GM12878 (cell line): ENCODE measurements around the gene CSTF2T. TPM values are rescaled to one million over a fixed set of nuclear protein-coding genes. Genes with fewer than 3 reads are reported as not detected.

ENCODE experiments used
- ATAC-seq: fragments of 200-7000 bp; cut with Tn5 transposase; 3 replicates; pipeline ENCODE4 v1.9.1; 2020; ENCODE audit warnings: mild to moderate bottlenecking, moderate library complexity
- BruUV-seq: library from RNA; stranded (reverse); fragments of 400-500 nt; replicated peaks from 2 replicates; lab custom pipeline; 2021; lab: Mats Ljungman, UMichigan
- CTCF ChIA-PET: fragments of 300-600 bp; sonication (Branson Sonifier 250); formaldehyde crosslinking; extraction: SDS; loops from one replicate; lab custom pipeline; 2021; ENCODE audit warnings: inconsistent platforms; lab: Yijun Ruan, JAX
- POLR2A ChIA-PET: fragments of 350-600 bp; formaldehyde crosslinking; extraction: SDS; loops from one replicate; lab custom pipeline; 2021; ENCODE audit warnings: inconsistent platforms; lab: Charles Lee
- RAD21 ChIA-PET: fragments of 300-600 bp; sonication (Branson Sonifier 250); formaldehyde crosslinking; loops from one replicate; lab custom pipeline; 2023; ENCODE audit warnings: antibody characterized with exemption; ENCODE audit not compliant: unreplicated experiment; lab: Charles Lee
- SMC1A ChIA-PET: fragments of 300-600 bp; sonication (Branson Sonifier 250); formaldehyde crosslinking; loops from one replicate; lab custom pipeline; 2023; ENCODE audit not compliant: unreplicated experiment, uncharacterized antibody; lab: Charles Lee
- DNase-seq: peaks from one replicate; pipeline ENCODE4 v3.0.0-alpha.2; 2011; ENCODE audit warnings: low read depth, low spot score
- FAIRE-seq: peaks from 3 replicates; lab custom pipeline; 2011; peaks lifted over from hg19 to GRCh38; lab: Jason Lieb, UNC
- H2AFZ ChIP-seq: 2 replicates; pipeline ENCODE4 v1.6.0; 2011; ENCODE audit warnings: low read depth, low read length, control low read depth; ENCODE audit not compliant: control insufficient read depth
- H3K27ac ChIP-seq: 2 replicates; pipeline ENCODE4 v1.5.1; 2011; ENCODE audit warnings: control low read depth; ENCODE audit not compliant: control insufficient read depth, insufficient read depth
- H3K27me3 ChIP-seq, 2 experiments: replicated peaks in 1 of 2; 2 replicates each; pipeline versions ENCODE4 v1.6.0 to v1.6.1; 2011; ENCODE audit warnings: low read length in 1 of 2; ENCODE audit not compliant: control insufficient read depth in 2 of 2, insufficient read depth in 2 of 2
- H3K36me3 ChIP-seq, 2 experiments: 2 replicates each; pipeline ENCODE4 v1.5.1; 2011; ENCODE audit warnings: low read length in 1 of 2; ENCODE audit not compliant: control insufficient read depth in 2 of 2, insufficient read depth in 2 of 2
- H3K4me1 ChIP-seq: 2 replicates; pipeline ENCODE4 v1.6.1; 2011; ENCODE audit warnings: mild to moderate bottlenecking, low read length, moderate library complexity, mixed read lengths; ENCODE audit not compliant: control insufficient read depth, insufficient read depth
- H3K4me2 ChIP-seq: 2 replicates; pipeline ENCODE4 v1.6.0; 2011; ENCODE audit warnings: control low read depth; ENCODE audit not compliant: control insufficient read depth, insufficient read depth
- H3K4me3 ChIP-seq: fragments of 200-600 bp; sonication (generic); 2 replicates; pipeline ENCODE4 v1.5.1; 2016
- H3K79me2 ChIP-seq: 2 replicates; pipeline ENCODE4 v1.6.0; 2011; ENCODE audit warnings: low read length; ENCODE audit not compliant: control insufficient read depth, insufficient read depth
- H3K9ac ChIP-seq: 2 replicates; pipeline ENCODE4 v1.8.0; 2011; ENCODE audit warnings: low read length, control low read depth, mixed read lengths; ENCODE audit not compliant: control insufficient read depth, insufficient read depth
- H3K9me3 ChIP-seq: replicated peaks from 3 replicates; pipeline ENCODE4 v1.5.1; 2011; ENCODE audit warnings: mild to moderate bottlenecking, low read length; ENCODE audit not compliant: control insufficient read depth, insufficient read depth
- H4K20me1 ChIP-seq: 2 replicates; pipeline ENCODE4 v1.6.0; 2011; ENCODE audit not compliant: control insufficient read depth, insufficient read depth
- EGR1 ChIP-seq, 2 experiments: IDR thresholded peaks; 1 replicate in 1 of 2; 2 replicates in 1 of 2; pipeline ENCODE4 v1.6.1; 2011 to 2012; ENCODE audit warnings: low read depth in 2 of 2, low read length in 2 of 2, borderline replicate concordance in 1 of 2, mild to moderate bottlenecking in 1 of 2, moderate library complexity in 1 of 2
- JUND ChIP-seq: IDR thresholded peaks from 2 replicates; pipeline ENCODE4 v1.6.1; 2012; ENCODE audit warnings: low read depth, mild to moderate bottlenecking, low read length, improper control_type of control experiment, moderate library complexity
- MYB ChIP-seq: fragments of 150-350 bp; IDR thresholded peaks from 2 replicates; pipeline ENCODE4 v1.6.1; 2014; ENCODE audit warnings: mild to moderate bottlenecking, low read depth, low read length, borderline replicate concordance
- NKRF ChIP-seq: fragments of 450-650 bp; conservative IDR thresholded peaks from 2 replicates; pipeline ENCODE4 v1.6.1; 2017; ENCODE audit warnings: mild to moderate bottlenecking, moderate library complexity
- RAD51 ChIP-seq: fragments of 450-650 bp; IDR thresholded peaks from 2 replicates; pipeline ENCODE4 v1.6.1; 2016; ENCODE audit warnings: moderate library complexity, mild to moderate bottlenecking, inconsistent platforms
- RB1 ChIP-seq: fragments of 450-650 bp; formaldehyde crosslinking; IDR thresholded peaks from 2 replicates; pipeline ENCODE4 v1.6.1; 2017; ENCODE audit warnings: mild to moderate bottlenecking, borderline replicate concordance
- SIX5 ChIP-seq: IDR thresholded peaks from 2 replicates; pipeline ENCODE4 v1.6.1; 2011; ENCODE audit warnings: mild to moderate bottlenecking, low read depth, low read length, moderate library complexity; ENCODE audit not compliant: severe bottlenecking
- SKIL ChIP-seq: fragments of 450-650 bp; IDR thresholded peaks from 2 replicates; pipeline ENCODE4 v1.6.1; 2017; ENCODE audit warnings: mild to moderate bottlenecking, low read depth, inconsistent platforms; ENCODE audit not compliant: poor library complexity, severe bottlenecking
- TCF12 ChIP-seq: IDR thresholded peaks from 2 replicates; pipeline ENCODE4 v1.6.1; 2011; ENCODE audit warnings: low read depth, mild to moderate bottlenecking, low read length
- TCF3 ChIP-seq: IDR thresholded peaks from 2 replicates; pipeline ENCODE4 v1.6.1; 2012; ENCODE audit warnings: low read depth, mild to moderate bottlenecking, low read length, borderline replicate concordance; ENCODE audit not compliant: insufficient read depth
- ZBTB4 ChIP-seq: fragments of 450-650 bp; formaldehyde crosslinking; IDR thresholded peaks from 2 replicates; pipeline ENCODE4 v1.4.0; 2022; ENCODE audit warnings: mild to moderate bottlenecking, moderate library complexity
- ZZZ3 ChIP-seq: IDR thresholded peaks from 2 replicates; pipeline ENCODE4 v1.6.1; 2011; ENCODE audit warnings: low read depth; ENCODE audit not compliant: control insufficient read depth, insufficient read length
- WGBS: methylation state at CpG from one replicate; pipeline ENCODE4 v1.1.6; 2016; ENCODE audit warnings: low lambda C conversion rate; ENCODE audit not compliant: insufficient replicate concordance, insufficient coverage; ENCODE audit errors: missing lambda C conversion rate; 5-methylcytosine and 5-hydroxymethylcytosine counted together
- in situ Hi-C: fragments of 300-500 bp; cut with MboI; formaldehyde crosslinking; loops from 9 replicates; pipeline ENCODE4 v1.14.3; 2018; ENCODE audit warnings: mixed read lengths
- intact Hi-C: fragments of 100-400 bp; cut with micrococcal nuclease; formaldehyde crosslinking; loops from one replicate; pipeline ENCODE4 v1.14.2; 2022; ENCODE audit not compliant: unreplicated experiment
- polyA plus RNA-seq, 11 experiments: library from polyadenylated mRNA; depleted of rRNA in 4 of 11; unstranded in 6 of 11; stranded (reverse) in 5 of 11; fragments of >200 nt; fragmentation: Nextera tagmentation in 4 of 11; fragmentation: Illumina TruSeq in 1 of 11; extraction: Ambion mirVana in 4 of 11; extraction: Trizol in 1 of 11; gene quantifications; 1 replicate in 1 of 11; 2 replicates in 10 of 11; pipeline versions ENCODE4 v1.2.1 to v1.2.3, GENCODE V29; 2011 to 2016; ENCODE audit warnings: inconsistent platforms in 2 of 11, missing spikeins in 2 of 11, low read depth in 1 of 11
- total RNA-seq, 4 experiments: library from RNA; depleted of rRNA in 3 of 4; stranded (reverse); fragments of >200 nt in 3 of 4; fragmentation: Illumina TruSeq in 1 of 4; extraction: Trizol in 1 of 4; gene quantifications; 2 replicates each; pipeline versions ENCODE4 v1.2.1 to v1.2.3, GENCODE V29; 2013 to 2021

The CSTF2T gene
- total and polyA plus RNA-seq, 10 of the 15 experiments (the other 5 are each of a cell fraction or from before 2014, with no cell fraction given): 6.8 to 23.8 (median 14.3) TPM

- TF ChIP-seq NKRF (no peak), RB1 (no peak), SIX5 (no peak), MYB (no peak), SKIL (no peak), ZZZ3 (no peak), TCF12 (no peak), TCF3 (no peak)
- TF ChIP-seq, all 136 proteins: peak for 0
These were observed 17.6 kb upstream of the CSTF2T start (continued) for GRCh38 chr10:51716981-51717380.

GRCh38 chr10:51711519-51711891 lies 12.1 kb upstream of the CSTF2T start:
- no peaks in the 10 kb centered on the region for H3K4me1 ChIP-seq
- no peak overlapping the region for H3K9ac ChIP-seq
- no peak for DNase-seq
- ChIA-PET SMC1A (interaction anchor here (1.5 kb wide), 1 partner anchor 17 kb away, joined by 4 read pairs; no protein-coding TSS in a partner anchor), CTCF (no interaction called here), POLR2A (no interaction called here), RAD21 (no interaction called here)
- H3K4me3 ChIP-seq: no peak overlapping the region
- no peak for FAIRE-seq
- intact Hi-C loops: no loop called here
- H3K27ac ChIP-seq: no peak overlapping the region
- in situ Hi-C loops: no loop called here
- no peak overlapping the region for H3K4me2 ChIP-seq
- WGBS: 26% methylated on average over 1 of the region's 1 CpG
- no peaks in the 10 kb centered on the region for H3K36me3 ChIP-seq
- no peak for ATAC-seq
- no peaks in the 10 kb centered on the region for H3K9me3 ChIP-seq
- H2AFZ ChIP-seq: no peak overlapping the region
- BruUV-seq: no TSS peak
- no peaks in the 10 kb centered on the region for H3K79me2 ChIP-seq
- H4K20me1 ChIP-seq: no peaks in the 10 kb centered on the region
- no peaks in the 10 kb centered on the region for H3K27me3 ChIP-seq
- TF ChIP-seq JUND: no peak
- no peak for TF ChIP-seq EGR1 (IDR thresholded peaks at IDR 0.05; ENCODE audit: borderline replicate concordance in 1 of 2, low read depth in 2 of 2, low read length in 2 of 2)
- TF ChIP-seq ZBTB4 (CRISPR knock-in tag): no peak
- no peak for TF ChIP-seq RAD51
